ENCODE data around the gene BABAM1.
"Not testable (repeated sequence)": the region's sequence is repeated elsewhere in the genome, so short reads cannot be mapped to it uniquely, and the experiment has no call there.

BABAM1 gene

DNA sequence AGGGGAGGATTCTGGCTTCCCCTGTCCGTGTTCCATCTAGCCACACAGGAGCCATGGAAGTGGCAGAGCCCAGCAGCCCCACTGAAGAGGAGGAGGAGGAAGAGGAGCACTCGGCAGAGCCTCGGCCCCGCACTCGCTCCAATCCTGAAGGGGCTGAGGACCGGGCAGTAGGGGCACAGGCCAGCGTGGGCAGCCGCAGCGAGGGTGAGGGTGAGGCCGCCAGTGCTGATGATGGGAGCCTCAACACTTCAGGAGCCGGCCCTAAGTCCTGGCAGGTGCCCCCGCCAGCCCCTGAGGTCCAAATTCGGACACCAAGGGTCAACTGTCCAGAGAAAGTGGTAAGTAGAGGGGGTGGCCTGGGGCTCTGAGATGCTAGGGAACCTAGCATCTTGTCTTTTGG is 1.5 kb downstream of the BABAM1 start:
- no peak for DNase-seq (ENCODE audit: low read depth)

- DNase-seq (ENCODE audit: low read depth) = not testable (repeated sequence)
Measured at GRCh38 chr19:17274892-17275291, 7.6 kb downstream of the BABAM1 start.

GRCh38 chr19:17275441-17276175 is 8.4 kb downstream of the BABAM1 start:
- no peak for DNase-seq (ENCODE audit: low read depth)

GRCh38 chr19:17279436-17279835 is 12.2 kb downstream of the BABAM1 start:
- no peak for DNase-seq (ENCODE audit: low read depth)

GRCh38 chr19:17281391-17282304 is 14.4 kb downstream of the BABAM1 start, which contains the start of gene ANKLE1:
TSS of gene ANKLE1 (plus strand) at chr19:17281901. CDS start at chr19:17281921, 20 bp downstream.
- no peak for DNase-seq (ENCODE audit: low read depth)

DNA sequence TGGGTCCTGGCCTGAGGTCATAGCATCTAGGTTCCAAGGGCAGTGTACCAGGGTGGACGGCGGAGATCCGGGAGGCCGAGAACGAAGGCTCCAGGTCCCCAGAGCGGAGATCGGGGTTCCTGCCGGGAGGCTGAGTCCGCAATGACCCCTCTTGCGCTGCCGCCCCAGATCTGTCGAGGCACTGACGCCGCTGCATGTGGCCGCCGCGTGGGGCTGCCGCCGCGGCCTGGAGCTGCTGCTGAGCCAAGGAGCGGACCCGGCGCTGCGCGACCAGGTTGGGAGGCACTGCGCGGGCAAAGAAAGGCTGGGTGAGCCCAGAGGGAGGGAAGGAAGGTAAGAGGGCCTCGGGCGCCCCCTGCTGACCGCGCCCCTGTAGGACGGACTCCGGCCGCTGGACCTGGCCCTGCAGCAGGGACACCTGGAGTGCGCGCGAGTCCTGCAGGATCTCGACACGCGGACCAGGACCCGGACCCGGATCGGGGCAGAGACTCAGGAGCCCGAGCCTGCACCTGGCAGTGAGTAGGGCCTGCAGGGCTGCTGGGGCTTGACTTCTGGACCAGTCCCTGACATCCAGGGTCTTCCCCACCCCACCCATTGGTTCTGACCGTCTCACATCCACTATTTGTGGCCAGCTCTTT is 15.4 kb downstream of the BABAM1 start:
- DNase-seq (ENCODE audit: low read depth) = peak; percentile 63

DNA sequence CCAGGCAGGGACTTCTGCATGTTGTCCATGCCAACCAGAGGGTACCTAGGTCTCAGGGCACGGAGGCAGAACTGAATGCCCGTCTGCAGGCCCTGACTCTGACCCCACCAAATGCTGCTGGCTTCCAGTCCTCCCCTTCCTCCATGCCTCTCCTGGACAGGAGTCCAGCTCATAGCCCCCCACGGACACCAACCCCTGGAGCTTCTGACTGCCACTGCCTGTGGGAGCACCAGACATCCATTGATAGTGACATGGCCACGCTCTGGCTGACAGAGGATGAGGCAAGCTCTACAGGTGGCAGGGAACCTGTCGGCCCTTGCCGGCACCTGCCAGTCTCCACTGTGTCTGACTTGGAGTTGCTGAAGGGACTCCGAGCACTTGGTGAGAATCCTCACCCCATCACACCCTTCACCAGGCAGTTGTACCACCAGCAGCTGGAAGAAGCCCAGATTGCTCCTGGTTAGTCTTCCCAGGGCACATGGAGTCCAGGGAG is 16.3 kb downstream of the BABAM1 start:
- no peak for DNase-seq (ENCODE audit: low read depth)

GRCh38 chr19:17285415-17286135 is 18.3 kb downstream of the BABAM1 start:
- no peak for DNase-seq (ENCODE audit: low read depth)

- no peak for DNase-seq (ENCODE audit: low read depth)
Measured at GRCh38 chr19:17286263-17286662, 19.0 kb downstream of the BABAM1 start.

- DNase-seq (ENCODE audit: low read depth) = no peak
Measured at GRCh38 chr19:17286752-17287151, 19.5 kb downstream of the BABAM1 start.

DNA sequence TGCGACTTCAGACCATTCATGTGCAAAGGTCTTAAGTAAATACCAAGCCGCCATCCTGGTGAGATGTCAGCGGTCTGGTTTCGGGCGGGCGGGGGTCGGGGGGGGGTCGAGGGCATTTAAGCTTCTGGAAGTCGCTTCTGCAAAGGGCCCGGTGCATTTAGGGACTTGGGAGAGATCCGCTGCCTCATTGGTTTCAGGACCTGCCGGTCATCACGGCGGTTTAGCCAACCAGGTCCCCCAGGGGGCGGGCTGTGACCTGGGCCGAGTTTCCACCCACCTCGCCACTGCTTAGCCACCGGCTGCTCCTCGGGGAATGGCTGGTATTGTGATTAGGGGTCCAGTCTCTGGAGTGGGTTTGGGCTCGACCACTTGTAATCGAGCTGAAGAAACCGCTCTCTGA is 22.2 kb downstream of the BABAM1 start:
- DNase-seq (ENCODE audit: low read depth) = no peak

DNA sequence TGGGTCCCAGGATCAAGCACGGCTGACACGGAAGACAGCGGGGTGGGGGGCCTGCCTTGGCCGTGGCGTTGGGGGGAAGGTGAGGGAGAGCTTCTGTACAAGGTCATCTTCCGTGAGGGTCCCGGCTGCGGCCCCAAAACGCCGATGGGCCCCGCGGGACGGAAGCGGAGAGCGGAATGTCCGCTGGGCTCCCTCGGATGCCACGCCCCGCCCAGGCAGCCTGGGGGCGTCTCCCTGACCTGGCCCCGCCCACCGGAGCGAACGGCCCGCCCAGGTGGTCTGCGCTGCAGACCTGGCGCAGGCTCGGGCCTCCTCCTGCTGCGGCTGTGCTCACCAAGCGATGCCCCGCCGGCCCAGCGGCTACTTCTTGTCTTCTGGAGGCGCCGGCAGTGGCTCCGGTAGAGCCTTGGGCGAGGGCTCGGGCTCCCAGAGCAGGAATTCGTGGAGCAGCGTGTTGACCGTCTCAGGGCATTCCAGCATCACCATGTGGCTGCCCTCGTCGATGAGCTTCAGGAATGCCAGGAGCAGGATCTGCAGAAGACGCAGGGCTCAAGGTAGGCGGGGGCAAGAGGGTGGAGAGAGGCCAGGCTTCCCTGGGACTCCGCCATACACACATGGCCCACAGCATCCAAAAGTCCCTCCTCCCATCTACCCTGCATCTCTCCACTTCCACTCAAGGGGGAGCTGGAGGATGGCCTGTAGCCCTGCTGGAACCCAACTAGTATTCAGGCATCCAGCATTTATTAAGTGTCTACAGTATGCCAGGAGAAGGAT is 25.2 kb downstream of the BABAM1 start:
- peak; percentile 69 for DNase-seq (ENCODE audit: low read depth)

DNA sequence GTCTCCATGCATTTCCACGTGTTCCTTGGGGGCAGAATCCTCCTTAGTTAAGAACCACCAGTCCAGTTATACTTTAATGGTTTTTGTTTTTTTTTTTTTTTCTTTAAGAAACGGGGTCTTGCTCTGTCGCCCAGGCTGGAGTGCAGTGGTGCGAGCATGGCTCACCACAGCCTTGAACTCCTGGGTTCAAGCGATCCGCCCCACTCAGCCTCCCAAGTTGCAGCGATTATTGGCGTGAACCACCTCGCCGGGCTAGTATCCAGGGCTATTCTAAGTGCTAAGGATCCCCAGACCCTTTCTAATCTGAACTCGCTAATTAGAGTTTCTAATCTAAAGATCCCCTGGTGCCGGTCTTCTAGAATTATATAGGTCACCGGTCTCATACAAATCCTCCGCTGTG is 26.4 kb downstream of the BABAM1 start:
- no peak for DNase-seq (ENCODE audit: low read depth)

DNA sequence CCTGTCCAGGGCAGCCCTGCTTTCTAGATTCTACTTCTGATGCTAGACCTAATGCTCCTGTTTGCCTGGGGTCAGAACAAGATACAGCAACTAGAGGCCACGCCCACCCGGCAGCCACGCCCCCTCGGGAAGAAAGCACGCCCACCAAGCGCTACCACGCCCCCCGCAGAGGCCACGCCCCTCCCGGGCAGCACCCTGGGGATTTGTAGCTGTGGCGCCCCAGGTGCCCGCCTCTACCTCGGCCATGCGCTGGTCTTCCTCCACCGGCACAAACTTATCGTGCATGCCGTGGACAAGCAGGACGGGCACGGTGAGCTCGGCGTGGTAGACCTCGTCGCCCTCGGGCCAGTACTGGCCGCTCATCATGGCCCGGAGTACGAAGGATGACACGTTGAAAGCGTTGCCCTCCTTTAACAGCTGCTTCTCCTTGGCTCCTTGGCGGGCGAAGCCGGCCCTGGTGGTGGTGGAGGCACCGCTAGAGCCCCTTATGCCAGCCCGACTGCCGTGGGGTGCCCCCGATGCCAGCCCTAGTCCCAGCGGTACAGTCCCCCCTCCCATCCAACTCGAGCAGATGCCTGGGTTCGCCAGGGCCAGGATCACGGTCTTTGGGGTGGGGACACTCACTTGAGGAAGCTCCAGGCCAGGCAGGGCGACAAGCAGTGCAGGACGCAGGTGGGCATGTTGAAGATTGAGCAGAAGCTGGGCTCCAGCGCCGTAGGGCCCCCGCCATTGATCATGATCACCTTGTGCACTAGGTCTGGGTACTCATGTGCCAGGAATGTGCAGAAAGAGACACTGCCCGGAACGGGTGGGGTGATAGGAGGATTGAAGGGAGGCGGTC is 27.0 kb downstream of the BABAM1 start:
- DNase-seq (ENCODE audit: low read depth) = peak; percentile 24

DNA sequence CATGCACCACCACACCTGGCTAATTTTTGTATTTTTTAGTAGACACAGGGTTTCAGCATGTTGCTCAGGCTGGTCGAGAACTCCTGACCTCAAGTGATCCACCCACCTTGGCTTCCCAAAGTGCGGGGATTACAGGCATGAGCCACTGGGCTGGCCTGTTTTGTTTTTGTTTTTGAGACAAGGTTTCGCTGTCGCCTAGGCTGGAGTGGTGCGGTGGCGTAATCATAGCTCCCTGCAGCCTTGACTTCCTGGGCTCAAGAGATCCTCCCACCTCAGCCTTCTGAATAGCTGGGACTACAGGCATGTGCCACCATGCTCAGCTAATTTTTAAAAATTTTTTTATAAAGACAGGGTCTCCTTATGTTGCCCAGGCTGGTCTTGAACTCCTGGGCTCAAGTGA is 28.3 kb downstream of the BABAM1 start:
- not testable (repeated sequence) for DNase-seq (ENCODE audit: low read depth)

DNA sequence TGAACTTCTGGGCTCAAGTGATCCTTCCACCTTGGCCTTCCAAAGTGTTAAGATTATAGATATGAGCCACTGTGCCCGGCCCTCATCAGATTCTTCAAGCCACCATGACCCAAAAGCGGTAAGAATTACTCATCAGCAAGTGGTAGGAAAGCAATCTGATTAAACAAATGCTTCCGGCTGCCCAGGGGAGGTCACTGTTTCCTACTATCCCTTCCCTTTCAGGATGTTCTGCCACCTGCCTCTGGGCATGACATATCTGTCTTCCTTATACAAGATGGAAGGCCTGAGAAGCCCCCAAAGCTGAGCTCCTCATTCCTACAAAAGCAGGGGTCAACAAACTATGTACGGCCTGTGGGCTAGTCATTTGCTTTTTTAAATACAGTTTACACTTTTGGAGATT is 29.0 kb downstream of the BABAM1 start:
- DNase-seq (ENCODE audit: low read depth) = no peak

DNA sequence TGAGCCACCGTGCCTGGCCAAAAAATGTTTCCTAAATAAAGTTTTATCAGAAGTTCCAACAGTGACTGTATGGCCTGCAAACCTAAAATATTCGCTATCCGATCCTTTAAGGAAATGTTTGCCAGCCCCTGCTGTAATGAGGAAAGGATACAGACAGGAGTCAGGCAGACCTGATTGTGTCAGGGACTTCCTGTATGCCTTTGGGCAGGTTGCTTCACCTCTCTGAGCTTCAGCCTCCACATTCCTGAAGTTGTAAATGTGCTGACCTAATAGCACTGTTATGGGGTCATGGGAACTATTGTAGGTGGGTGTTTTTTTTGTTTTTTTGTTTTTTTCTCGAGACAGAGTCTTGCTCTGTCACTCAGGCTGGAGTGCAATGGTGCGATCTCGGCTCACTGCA is 29.7 kb downstream of the BABAM1 start:
- DNase-seq (ENCODE audit: low read depth) = no peak

DNA sequence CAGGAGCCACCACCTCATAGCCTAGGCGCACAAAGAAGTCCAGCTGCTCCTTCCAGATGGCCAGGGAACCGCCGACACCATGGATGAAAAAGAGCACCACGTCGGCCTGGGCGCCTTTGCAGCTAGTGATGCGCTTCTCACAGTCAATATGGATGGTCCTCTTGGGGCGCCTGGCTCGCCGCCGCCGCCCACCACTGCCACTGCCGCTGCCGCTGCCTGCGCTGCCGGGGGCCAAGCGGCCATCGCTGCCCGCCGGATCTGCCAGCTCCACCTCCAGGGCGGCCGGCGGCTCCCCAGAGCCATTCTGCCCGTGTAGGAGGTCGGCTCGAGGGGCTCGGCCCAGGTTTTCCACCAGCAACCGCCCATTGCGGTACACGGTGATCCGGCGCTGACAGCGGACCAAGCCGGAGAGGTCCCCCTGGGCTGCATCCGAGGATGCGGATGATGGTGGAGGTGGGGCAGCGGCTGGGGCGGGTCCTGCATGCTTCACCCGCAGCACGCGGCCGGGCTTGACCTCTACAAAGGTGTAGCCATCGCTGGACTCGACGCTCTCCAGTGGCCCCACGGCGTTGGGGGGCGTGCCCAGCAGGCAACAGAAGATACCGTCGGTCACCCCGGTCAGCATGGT is 33.9 kb downstream of the BABAM1 start:
- DNase-seq (ENCODE audit: low read depth) = no peak

DNA sequence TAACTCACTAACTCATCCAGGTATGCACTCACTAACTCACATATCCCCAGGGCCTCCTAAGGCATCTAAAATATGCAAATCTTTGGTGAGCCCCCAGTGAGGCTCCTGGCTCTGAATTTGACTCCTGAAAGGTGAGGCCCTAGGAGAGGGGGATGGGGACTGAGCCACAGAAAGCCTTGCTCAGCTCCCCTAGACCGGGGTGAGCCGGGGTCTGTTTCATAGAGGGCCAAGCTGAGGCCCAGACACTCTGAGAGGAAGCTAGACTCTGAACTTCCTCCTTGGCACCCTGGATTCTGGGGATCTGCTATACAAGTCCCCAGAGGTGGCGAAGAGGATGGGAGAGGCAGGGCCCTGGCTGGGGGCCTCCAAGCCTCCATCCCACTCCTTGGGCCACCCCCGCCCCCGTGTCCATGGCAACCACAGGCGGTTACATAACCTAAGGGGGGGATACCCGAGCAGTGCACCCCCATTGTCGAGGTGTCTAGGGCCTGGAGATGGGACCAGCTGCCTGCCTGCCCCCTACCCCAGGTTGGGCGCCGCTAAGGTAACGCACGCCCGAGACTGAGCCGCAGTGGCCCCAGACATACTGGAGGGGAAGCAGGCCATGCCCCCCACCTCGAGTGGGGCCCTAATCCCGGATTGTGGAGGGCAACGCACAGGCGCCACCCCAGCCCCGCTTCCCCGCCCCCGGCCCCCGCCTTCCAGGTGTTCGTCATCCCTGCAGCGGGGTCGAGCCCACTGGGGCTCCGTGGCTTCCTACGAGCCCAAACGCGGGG is 35.3 kb downstream of the BABAM1 start:
- peak; percentile 18 for DNase-seq (ENCODE audit: low read depth)
